Adipocyte (in vitro differentiated cells): ENCODE data around the gene PELO.

ENCODE experiments used
- DNase-seq: peaks from one replicate; pipeline ENCODE4 v3.0.0-alpha.2; 2015; ENCODE audit warnings: low read depth
- H3K27me3 ChIP-seq: replicated peaks from 2 replicates; pipeline ENCODE4 v1.7.0; 2013; ENCODE audit warnings: mild to moderate bottlenecking, low read length, moderate library complexity; ENCODE audit not compliant: control insufficient read depth, insufficient read depth
- H3K36me3 ChIP-seq: 2 replicates; pipeline ENCODE4 v1.7.0; 2013; ENCODE audit warnings: low read length, mild to moderate bottlenecking, moderate library complexity; ENCODE audit not compliant: control insufficient read depth, insufficient read depth, severe bottlenecking
- H3K4me1 ChIP-seq: 2 replicates; pipeline ENCODE4 v1.7.0; 2013; ENCODE audit warnings: mild to moderate bottlenecking, low read length, moderate library complexity; ENCODE audit not compliant: control insufficient read depth, insufficient read depth
- H3K4me3 ChIP-seq: 2 replicates; pipeline ENCODE4 v1.7.0; 2013; ENCODE audit warnings: mild to moderate bottlenecking, low read length, moderate library complexity
- H3K9ac ChIP-seq: 2 replicates; pipeline ENCODE4 v1.7.0; 2013; ENCODE audit warnings: mild to moderate bottlenecking, low read length, moderate library complexity
- H3K9me3 ChIP-seq: 2 replicates; pipeline ENCODE4 v1.7.0; 2013; ENCODE audit warnings: mild to moderate bottlenecking, low read length, moderate library complexity; ENCODE audit not compliant: control insufficient read depth

PELO gene

DNA sequence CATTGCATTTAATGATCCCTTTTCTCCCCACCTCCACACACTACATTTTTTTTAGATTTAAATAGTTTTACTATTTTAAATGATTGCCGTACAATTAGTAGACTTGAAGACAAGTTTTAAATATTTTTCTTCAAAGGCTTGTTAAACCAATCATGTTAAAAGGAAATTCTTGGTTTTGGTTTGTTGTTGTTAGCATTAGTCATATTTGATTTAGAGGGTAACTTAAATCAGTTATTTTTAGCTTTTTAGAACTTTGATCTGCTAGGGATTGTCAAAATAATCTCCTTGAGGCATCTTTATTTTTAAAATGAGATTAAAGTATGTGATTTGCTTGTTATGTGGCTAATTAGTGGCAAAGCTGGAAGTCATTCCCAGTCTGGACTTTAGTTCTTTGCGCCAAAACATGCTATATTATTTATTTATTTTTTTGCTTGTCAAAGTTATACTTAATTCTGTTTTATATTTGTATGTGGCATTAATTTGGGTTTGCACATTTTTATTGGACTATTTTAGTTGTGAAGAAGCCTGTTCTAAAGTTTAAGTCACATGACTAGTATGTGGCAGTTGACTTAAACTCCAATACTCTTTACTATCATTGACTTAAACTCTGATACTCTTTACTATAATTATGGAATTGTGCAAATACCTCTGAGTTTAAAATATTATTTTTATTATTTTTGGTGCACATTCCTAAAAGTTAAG, 14.7 kb downstream of the PELO start:
- DNase-seq = no peak
- Histone ChIP-seq H3K9me3 (no peaks in the 10 kb centered on the region), H3K4me1 (peaks cover 50% of the 10 kb centered on the region), H3K36me3 (peaks cover 15% of the 10 kb centered on the region), H3K9ac (peak overlapping the region; percentile 90), H3K27me3 (no peaks in the 10 kb centered on the region), H3K4me3 (peak overlapping the region; percentile 97)

DNA sequence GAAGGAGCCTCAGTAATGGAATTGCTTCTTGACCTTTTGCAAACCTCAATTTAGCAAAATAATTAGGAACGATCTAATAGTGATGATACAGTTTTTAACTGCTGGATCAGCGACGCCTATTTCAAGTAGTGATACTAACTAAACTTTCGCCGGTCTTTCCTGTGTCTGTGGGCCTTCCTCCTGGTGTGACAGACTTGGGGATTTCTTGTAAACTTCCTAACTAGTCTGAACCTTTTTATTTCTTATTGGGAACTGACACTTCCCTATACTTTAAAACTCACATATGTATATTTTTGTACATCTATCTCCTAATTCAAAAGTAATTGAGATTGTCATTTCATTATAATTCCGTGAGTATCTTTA, 15.2 kb downstream of the PELO start:
- Histone ChIP-seq H3K4me1 (peaks cover 53% of the 10 kb centered on the region), H3K36me3 (peaks cover 15% of the 10 kb centered on the region), H3K27me3 (no peaks in the 10 kb centered on the region), H3K9me3 (no peaks in the 10 kb centered on the region), H3K4me3 (peak overlapping the region; percentile 97), H3K9ac (peak overlapping the region; percentile 90)
- DNase-seq = no peak

DNA sequence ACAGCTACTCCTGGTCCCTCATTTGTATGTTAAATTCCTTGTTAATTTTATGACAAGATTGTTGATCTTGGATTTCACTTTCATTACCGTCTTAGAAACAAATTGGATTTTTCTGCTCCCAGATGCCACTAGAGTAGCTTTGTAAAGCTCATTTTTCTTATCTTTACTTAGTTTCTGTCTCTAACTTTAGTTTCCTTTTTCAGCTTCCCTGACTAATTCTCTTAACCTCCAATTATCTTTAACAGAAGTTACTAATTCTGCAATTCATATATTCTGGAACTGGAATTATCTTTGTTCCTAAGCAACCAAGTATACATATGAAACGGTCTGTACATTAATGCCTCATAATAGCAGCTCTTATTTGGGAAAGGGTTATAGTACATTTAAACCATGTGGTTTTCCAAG, 16.7 kb downstream of the PELO start:
- no peaks in the 10 kb centered on the region for H3K27me3 ChIP-seq
- H3K9me3 ChIP-seq = no peaks in the 10 kb centered on the region
- peak overlapping the region; percentile 18 for H3K4me3 ChIP-seq
- H3K9ac ChIP-seq = no peak overlapping the region
- no peak for DNase-seq
- peaks cover 44% of the 10 kb centered on the region for H3K4me1 ChIP-seq
- peaks cover 15% of the 10 kb centered on the region for H3K36me3 ChIP-seq

DNA sequence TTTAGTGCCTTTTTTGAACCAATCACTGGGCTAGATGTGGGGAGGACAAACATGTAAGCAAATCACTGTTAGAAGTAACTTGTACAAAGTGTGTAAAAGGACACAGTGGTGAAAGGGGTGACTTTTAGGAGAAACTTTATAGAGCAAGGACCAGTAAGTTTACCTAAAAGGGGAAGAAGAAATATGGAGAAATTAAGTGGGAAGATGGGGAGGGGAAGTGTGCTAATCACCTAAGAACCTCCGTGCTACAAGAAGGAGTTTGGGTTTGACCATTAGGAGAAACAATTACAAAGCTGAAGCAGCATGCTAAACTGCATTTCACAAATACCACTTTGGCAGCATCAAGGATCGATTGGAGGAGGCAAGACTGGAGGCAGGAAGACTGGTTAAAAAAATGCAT, 17.3 kb downstream of the PELO start:
- H3K36me3 ChIP-seq = peaks cover 15% of the 10 kb centered on the region
- no peak for DNase-seq
- H3K4me3 ChIP-seq = no peak overlapping the region
- no peak overlapping the region for H3K9ac ChIP-seq
- no peaks in the 10 kb centered on the region for H3K9me3 ChIP-seq
- peaks cover 50% of the 10 kb centered on the region for H3K4me1 ChIP-seq
- H3K27me3 ChIP-seq = no peaks in the 10 kb centered on the region

- Histone ChIP-seq H3K4me3 (no peak overlapping the region), H3K4me1 (peaks cover 56% of the 10 kb centered on the region), H3K36me3 (peaks cover 15% of the 10 kb centered on the region), H3K9me3 (no peaks in the 10 kb centered on the region), H3K27me3 (no peaks in the 10 kb centered on the region), H3K9ac (no peak overlapping the region)
- DNase-seq = no peak
Measured at GRCh38 chr5:52805615-52806014, 17.9 kb downstream of the PELO start.

DNA sequence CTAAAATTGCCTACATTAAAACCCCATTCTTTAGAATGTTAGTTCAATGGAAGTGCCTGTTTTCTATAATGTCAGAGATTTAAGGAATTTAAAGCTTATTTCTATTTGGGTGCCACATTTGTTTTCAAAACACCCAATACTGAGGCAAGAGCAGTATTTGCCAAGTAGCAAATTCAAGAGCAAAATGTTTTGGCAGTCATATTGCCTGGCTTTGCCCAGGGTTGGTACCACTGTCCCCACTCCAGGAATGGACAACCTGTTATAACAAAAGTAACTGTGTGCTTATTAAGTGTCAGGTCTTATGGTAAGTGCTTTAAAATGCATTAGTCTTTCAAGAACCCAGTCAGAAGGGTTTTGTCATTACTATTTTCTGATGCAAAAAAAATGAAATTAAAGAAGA, 19.3 kb downstream of the PELO start:
- Histone ChIP-seq H3K36me3 (peaks cover 15% of the 10 kb centered on the region), H3K9ac (no peak overlapping the region)
- no peak for DNase-seq

GRCh38 chr5:52807723-52808122, 20.0 kb downstream of the PELO start:
- Histone ChIP-seq H3K4me1 (peaks cover 53% of the 10 kb centered on the region), H3K27me3 (no peaks in the 10 kb centered on the region), H3K4me3 (no peak overlapping the region), H3K9ac (no peak overlapping the region), H3K36me3 (peaks cover 15% of the 10 kb centered on the region), H3K9me3 (no peaks in the 10 kb centered on the region)
- DNase-seq = no peak

More for the DNA sequence above, 19.3 kb downstream of the PELO start:
- no peaks in the 10 kb centered on the region for H3K27me3 ChIP-seq
- no peaks in the 10 kb centered on the region for H3K9me3 ChIP-seq
- H3K4me3 ChIP-seq = no peak overlapping the region
- H3K4me1 ChIP-seq = peaks cover 60% of the 10 kb centered on the region

GRCh38 chr5:52808316-52808901, 20.7 kb downstream of the PELO start:
- H3K27me3 ChIP-seq = no peaks in the 10 kb centered on the region
- DNase-seq = peak; percentile 56
- H3K9me3 ChIP-seq = no peaks in the 10 kb centered on the region
- H3K4me1 ChIP-seq = peaks cover 46% of the 10 kb centered on the region
- H3K36me3 ChIP-seq = peaks cover 15% of the 10 kb centered on the region
- H3K9ac ChIP-seq = no peak overlapping the region
- H3K4me3 ChIP-seq = no peak overlapping the region

DNA sequence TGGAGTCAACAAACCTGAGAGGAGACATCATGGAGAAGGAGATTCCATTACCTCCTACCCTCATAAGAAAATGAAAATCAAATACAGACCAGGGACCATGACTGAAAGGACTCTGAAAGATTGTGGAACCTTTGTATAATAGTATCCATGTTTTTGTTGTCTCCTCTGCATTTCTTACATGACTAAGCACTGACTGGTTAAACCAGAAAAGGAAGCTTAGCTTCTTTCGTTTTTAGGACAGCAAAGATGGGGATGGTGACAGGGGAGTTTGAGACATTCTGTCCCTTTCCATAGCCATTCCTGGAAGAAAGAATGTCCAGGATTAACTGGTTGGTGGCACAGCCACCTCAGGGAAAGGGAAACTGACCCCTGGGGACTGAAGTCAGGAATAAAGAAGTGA, 22.2 kb downstream of the PELO start:
- DNase-seq = peak; percentile 60

DNA sequence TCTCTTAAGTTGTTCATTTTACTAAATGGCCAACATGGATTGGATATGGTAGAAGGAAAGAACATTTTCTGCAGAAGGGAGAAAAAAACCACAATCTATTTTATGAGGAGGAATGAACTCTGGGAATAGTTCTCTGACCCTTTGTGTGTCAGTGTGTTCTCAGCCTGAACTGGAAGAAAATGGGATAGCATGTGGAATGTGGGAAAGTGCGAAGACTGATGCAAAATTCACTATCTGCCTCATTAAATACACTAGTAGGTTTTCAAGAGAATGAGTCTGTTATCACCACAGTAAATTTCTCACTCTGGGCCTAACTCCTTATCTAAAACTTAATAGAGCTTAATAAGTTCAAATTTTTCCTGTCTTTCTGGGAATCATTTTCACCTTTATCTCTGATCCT, 22.7 kb downstream of the PELO start:
- Histone ChIP-seq H3K4me1 (peaks cover 44% of the 10 kb centered on the region), H3K4me3 (no peak overlapping the region), H3K9ac (peak overlapping the region; percentile 23), H3K27me3 (no peaks in the 10 kb centered on the region), H3K36me3 (peaks cover 3% of the 10 kb centered on the region), H3K9me3 (no peaks in the 10 kb centered on the region)
- DNase-seq = no peak

More for the DNA sequence above, 22.2 kb downstream of the PELO start:
- H3K27me3 ChIP-seq = no peaks in the 10 kb centered on the region
- peak overlapping the region; percentile 23 for H3K9ac ChIP-seq
- H3K9me3 ChIP-seq = no peaks in the 10 kb centered on the region
- peaks cover 7% of the 10 kb centered on the region for H3K36me3 ChIP-seq
- H3K4me1 ChIP-seq = peaks cover 44% of the 10 kb centered on the region
- no peak overlapping the region for H3K4me3 ChIP-seq

DNA sequence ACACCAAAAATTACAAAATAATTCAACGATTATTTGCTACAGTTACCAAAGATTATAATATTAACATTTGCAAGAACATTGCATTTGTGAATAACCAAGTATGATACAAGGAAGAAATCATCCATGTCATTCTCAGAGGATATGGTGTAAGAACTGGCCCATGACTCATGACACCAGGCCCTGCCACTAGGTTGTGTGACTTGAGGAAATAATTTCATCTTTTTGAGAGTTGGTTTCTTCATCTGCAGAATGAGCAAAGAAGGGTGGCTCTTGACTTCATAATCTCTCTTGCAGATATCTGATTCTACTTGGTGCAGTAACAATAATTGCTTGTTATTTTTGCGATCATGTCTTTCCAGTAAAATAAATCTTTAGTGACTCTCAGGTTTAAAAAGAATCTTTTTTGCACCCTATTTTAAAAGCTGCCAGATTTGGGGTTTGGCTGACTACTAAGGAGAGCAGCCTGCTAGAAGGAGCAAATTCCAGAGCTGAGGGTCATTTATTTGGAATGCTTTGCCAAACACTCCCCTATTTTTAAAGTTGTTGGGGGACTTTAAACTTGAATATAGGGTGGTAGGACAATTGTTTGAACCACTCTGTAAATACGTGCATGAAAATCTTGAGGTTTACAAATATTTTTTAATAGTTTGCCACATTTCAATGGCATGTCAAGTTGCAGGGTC, 23.5 kb downstream of the PELO start:
- H3K27me3 ChIP-seq = no peaks in the 10 kb centered on the region
- peak; percentile 69 for DNase-seq
- H3K4me3 ChIP-seq = peak overlapping the region; percentile 10
- H3K36me3 ChIP-seq = no peaks in the 10 kb centered on the region
- H3K9me3 ChIP-seq = no peaks in the 10 kb centered on the region
- peaks cover 44% of the 10 kb centered on the region for H3K4me1 ChIP-seq
- no peak overlapping the region for H3K9ac ChIP-seq
